K562 (cell line): Measurements from ENCODE around the gene AGFG2. TPM values are rescaled to one million over a fixed set of nuclear protein-coding genes. Genes with fewer than 3 reads are reported as not detected.

Experiments
- BRD9 ChIP-seq: fragments of 450-650 bp; IDR thresholded peaks from 2 replicates; pipeline ENCODE4 v1.6.1; 2018; ENCODE audit warnings: low read depth; ENCODE audit not compliant: partially characterized antibody
- CBFB ChIP-seq: sonication (generic); formaldehyde crosslinking; IDR thresholded peaks from 2 replicates; pipeline ENCODE4 v1.4.0; 2020; ENCODE audit warnings: mild to moderate bottlenecking, missing genetic modification reagents
- DNMT1 ChIP-seq: fragments of 450-650 bp; IDR thresholded peaks from 2 replicates; pipeline ENCODE4 v1.6.1; 2016; ENCODE audit warnings: antibody characterized with exemption, mild to moderate bottlenecking
- FOXK2 ChIP-seq, 2 experiments: fragments of 450-650 bp; IDR thresholded peaks in 1 of 2; conservative IDR thresholded peaks in 1 of 2; 2 replicates each; pipeline ENCODE4 v1.6.1; 2016; ENCODE audit warnings: low read depth in 2 of 2, mild to moderate bottlenecking in 1 of 2
- L3MBTL2 ChIP-seq: fragments of 450-650 bp; IDR thresholded peaks from 2 replicates; pipeline ENCODE4 v1.6.1; 2016; ENCODE audit warnings: mild to moderate bottlenecking, moderate library complexity
- PHB ChIP-seq: fragments of 250-450 bp; sonication (Bioruptor Pico); IDR thresholded peaks from 2 replicates; pipeline ENCODE4 v1.5.0; 2021
- POLR2AphosphoS5 ChIP-seq: IDR thresholded peaks from 2 replicates; pipeline ENCODE4 v1.6.1; 2011; ENCODE audit warnings: mild to moderate bottlenecking, low read depth, low read length, moderate library complexity; ENCODE audit not compliant: control insufficient read depth, insufficient read depth
- RB1 ChIP-seq: fragments of 450-650 bp; IDR thresholded peaks from 2 replicates; pipeline ENCODE4 v1.6.1; 2017; ENCODE audit warnings: low read depth, mild to moderate bottlenecking
- RCOR1 ChIP-seq, 2 experiments: IDR thresholded peaks; 2 replicates each; pipeline ENCODE4 v1.6.1; 2012; ENCODE audit warnings: low read depth in 2 of 2, low read length in 2 of 2, borderline replicate concordance in 1 of 2, improper control_type of control experiment in 1 of 2
- SIN3A ChIP-seq, 2 experiments: fragments of 150-350 bp in 1 of 2; IDR thresholded peaks; 2 replicates each; pipeline ENCODE4 v1.6.1; 2011 to 2016; ENCODE audit warnings: borderline replicate concordance in 2 of 2, low read depth in 2 of 2, low read length in 2 of 2, mild to moderate bottlenecking in 2 of 2, moderate library complexity in 2 of 2; ENCODE audit not compliant: control insufficient read depth in 1 of 2
- U2AF2 ChIP-seq: fragments of 200-400 bp; formaldehyde crosslinking; optimal IDR thresholded peaks from 2 replicates; pipeline ENCODE3; 2017; ENCODE audit warnings: low read depth, mild to moderate bottlenecking, low read length
- ZNF197 ChIP-seq: fragments of 200-800 bp; sonication (Bioruptor generic); IDR thresholded peaks from 2 replicates; pipeline ENCODE4 v1.6.1; 2016; ENCODE audit warnings: low read depth, missing genetic modification characterization, missing compliant biosample characterization
- ZNF282 ChIP-seq: sonication (generic); formaldehyde crosslinking; IDR thresholded peaks from 2 replicates; pipeline ENCODE4 v1.8.1; 2023; ENCODE audit warnings: missing genetic modification reagents
- ZNF444 ChIP-seq: fragments of 250-450 bp; sonication (Bioruptor Pico); IDR thresholded peaks from 2 replicates; pipeline ENCODE4 v1.4.0; 2020; ENCODE audit warnings: mild to moderate bottlenecking, moderate library complexity
- ZNF764 ChIP-seq: fragments of 250-450 bp; sonication (Bioruptor Pico); IDR thresholded peaks from 2 replicates; pipeline ENCODE4 v1.4.0; 2020; ENCODE audit warnings: low read depth, mild to moderate bottlenecking, moderate library complexity
- polyA plus RNA-seq, 8 experiments: library from polyadenylated mRNA; depleted of rRNA in 4 of 8; stranded (reverse) in 5 of 8; unstranded in 3 of 8; fragments of >200 nt; fragmentation: Nextera tagmentation in 2 of 8; fragmentation: Illumina TruSeq in 1 of 8; extraction: Ambion mirVana in 2 of 8; extraction: Trizol in 1 of 8; gene quantifications; 2 replicates each; pipeline versions ENCODE4 v1.2.1 to v1.2.3, GENCODE V29; 2011 to 2014; ENCODE audit warnings: inconsistent platforms in 1 of 8, missing spikeins in 1 of 8
- total RNA-seq, 7 experiments: library from RNA; depleted of rRNA in 6 of 7; stranded (reverse); fragments of >200 nt in 6 of 7; fragmentation: Illumina TruSeq in 2 of 7; extraction: Trizol in 2 of 7; gene quantifications; 2 replicates each; pipeline versions ENCODE4 v1.2.1 to v1.2.3, GENCODE V29; 2011 to 2021; ENCODE audit warnings: low replicate concordance in 1 of 7
- TF ChIP-seq, protein P1 (sequence below): fragments of 250-450 bp; sonication (Bioruptor Pico); IDR thresholded peaks from 2 replicates; pipeline ENCODE4 v1.5.0; 2022; ENCODE audit warnings: mild to moderate bottlenecking
- TF ChIP-seq, protein P2 (sequence below): fragments of 450-650 bp; formaldehyde crosslinking; IDR thresholded peaks from 2 replicates; pipeline ENCODE4 v1.4.0; 2020; ENCODE audit warnings: mild to moderate bottlenecking, moderate library complexity
- TF ChIP-seq, protein P3 (sequence below): sonication (generic); formaldehyde crosslinking; IDR thresholded peaks from 2 replicates; pipeline ENCODE4 v1.8.1; 2023; ENCODE audit warnings: mild to moderate bottlenecking, missing genetic modification reagents
- TF ChIP-seq, protein P4 (sequence below), 3 experiments: IDR thresholded peaks in 2 of 3; conservative IDR thresholded peaks in 1 of 3; 2 replicates each; pipeline ENCODE4 v1.5.1; 2011 to 2012; ENCODE audit warnings: low read length in 3 of 3, mild to moderate bottlenecking in 3 of 3, control low read depth in 2 of 3, improper control_type of control experiment in 1 of 3, inconsistent platforms in 1 of 3, low read depth in 1 of 3, mixed read lengths in 1 of 3, moderate library complexity in 1 of 3; ENCODE audit not compliant: insufficient read depth in 2 of 3
- TF ChIP-seq, protein P5 (sequence below), 2 experiments: fragments of 250-450 bp in 1 of 2; fragments of 450-650 bp in 1 of 2; sonication (Bioruptor Pico) in 1 of 2; IDR thresholded peaks; 2 replicates each; pipeline versions ENCODE4 v1.6.1 to v1.8.0; 2016 to 2021; ENCODE audit warnings: mild to moderate bottlenecking in 2 of 2, moderate library complexity in 2 of 2, missing compliant biosample characterization in 1 of 2, missing genetic modification characterization in 1 of 2

The AGFG2 gene
- total and polyA plus RNA-seq, 9 of the 15 experiments (the other 6 are each of a cell fraction or from before 2014, with no cell fraction given): 0.31 to 23.1 (median 6.5) TPM

DNA sequence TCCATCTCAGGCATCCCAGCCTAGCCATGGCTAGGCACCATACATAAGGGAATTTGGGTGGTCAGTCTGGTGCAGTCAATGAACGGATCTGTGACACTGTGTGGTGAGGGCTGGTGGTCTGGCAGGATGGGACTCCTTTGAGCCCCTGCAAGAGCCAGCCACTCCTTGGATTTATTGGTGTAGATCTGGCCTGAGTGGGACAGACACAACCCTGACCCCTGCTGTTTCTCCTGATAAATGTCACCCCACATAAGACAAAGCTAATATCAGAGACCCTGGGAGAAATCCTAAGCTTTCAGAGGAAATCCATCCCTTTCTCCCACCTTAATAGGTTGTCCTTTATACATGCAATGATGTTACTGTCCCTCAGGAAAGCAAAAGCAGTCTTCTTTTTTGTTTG is 49.4 kb downstream of the AGFG2 start (continued):
- TF ChIP-seq, protein P1, sequence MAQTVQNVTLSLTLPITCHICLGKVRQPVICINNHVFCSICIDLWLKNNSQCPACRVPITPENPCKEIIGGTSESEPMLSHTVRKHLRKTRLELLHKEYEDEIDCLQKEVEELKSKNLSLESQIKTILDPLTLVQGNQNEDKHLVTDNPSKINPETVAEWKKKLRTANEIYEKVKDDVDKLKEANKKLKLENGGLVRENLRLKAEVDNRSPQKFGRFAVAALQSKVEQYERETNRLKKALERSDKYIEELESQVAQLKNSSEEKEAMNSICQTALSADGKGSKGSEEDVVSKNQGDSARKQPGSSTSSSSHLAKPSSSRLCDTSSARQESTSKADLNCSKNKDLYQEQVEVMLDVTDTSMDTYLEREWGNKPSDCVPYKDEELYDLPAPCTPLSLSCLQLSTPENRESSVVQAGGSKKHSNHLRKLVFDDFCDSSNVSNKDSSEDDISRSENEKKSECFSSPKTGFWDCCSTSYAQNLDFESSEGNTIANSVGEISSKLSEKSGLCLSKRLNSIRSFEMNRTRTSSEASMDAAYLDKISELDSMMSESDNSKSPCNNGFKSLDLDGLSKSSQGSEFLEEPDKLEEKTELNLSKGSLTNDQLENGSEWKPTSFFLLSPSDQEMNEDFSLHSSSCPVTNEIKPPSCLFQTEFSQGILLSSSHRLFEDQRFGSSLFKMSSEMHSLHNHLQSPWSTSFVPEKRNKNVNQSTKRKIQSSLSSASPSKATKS: no peak
- no peak for TF ChIP-seq DNMT1
- peak; percentile 93 for TF ChIP-seq ZNF764
- TF ChIP-seq RB1: no peak
- TF ChIP-seq, protein P2, sequence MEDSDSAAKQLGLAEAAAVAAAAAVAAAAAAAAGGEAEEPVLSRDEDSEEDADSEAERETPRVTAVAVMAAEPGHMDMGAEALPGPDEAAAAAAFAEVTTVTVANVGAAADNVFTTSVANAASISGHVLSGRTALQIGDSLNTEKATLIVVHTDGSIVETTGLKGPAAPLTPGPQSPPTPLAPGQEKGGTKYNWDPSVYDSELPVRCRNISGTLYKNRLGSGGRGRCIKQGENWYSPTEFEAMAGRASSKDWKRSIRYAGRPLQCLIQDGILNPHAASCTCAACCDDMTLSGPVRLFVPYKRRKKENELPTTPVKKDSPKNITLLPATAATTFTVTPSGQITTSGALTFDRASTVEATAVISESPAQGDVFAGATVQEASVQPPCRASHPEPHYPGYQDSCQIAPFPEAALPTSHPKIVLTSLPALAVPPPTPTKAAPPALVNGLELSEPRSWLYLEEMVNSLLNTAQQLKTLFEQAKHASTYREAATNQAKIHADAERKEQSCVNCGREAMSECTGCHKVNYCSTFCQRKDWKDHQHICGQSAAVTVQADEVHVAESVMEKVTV (CRISPR knock-in tag): 0 out of 2 replicates have a peak, but pooled peaks have one; percentile 17
- TF ChIP-seq, protein P3, sequence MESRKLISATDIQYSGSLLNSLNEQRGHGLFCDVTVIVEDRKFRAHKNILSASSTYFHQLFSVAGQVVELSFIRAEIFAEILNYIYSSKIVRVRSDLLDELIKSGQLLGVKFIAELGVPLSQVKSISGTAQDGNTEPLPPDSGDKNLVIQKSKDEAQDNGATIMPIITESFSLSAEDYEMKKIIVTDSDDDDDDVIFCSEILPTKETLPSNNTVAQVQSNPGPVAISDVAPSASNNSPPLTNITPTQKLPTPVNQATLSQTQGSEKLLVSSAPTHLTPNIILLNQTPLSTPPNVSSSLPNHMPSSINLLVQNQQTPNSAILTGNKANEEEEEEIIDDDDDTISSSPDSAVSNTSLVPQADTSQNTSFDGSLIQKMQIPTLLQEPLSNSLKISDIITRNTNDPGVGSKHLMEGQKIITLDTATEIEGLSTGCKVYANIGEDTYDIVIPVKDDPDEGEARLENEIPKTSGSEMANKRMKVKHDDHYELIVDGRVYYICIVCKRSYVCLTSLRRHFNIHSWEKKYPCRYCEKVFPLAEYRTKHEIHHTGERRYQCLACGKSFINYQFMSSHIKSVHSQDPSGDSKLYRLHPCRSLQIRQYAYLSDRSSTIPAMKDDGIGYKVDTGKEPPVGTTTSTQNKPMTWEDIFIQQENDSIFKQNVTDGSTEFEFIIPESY: no peak
- no peak for TF ChIP-seq U2AF2
- no peak for TF ChIP-seq L3MBTL2
- no peak for TF ChIP-seq BRD9
- TF ChIP-seq FOXK2 (conservative IDR thresholded peaks at IDR 0.05 in 1 of 2, IDR thresholded peaks at IDR 0.05 in 1 of 2; ENCODE audit: low read depth in 2 of 2): no peak
- TF ChIP-seq PHB (CRISPR knock-in tag): no peak
- TF ChIP-seq, protein P4, sequence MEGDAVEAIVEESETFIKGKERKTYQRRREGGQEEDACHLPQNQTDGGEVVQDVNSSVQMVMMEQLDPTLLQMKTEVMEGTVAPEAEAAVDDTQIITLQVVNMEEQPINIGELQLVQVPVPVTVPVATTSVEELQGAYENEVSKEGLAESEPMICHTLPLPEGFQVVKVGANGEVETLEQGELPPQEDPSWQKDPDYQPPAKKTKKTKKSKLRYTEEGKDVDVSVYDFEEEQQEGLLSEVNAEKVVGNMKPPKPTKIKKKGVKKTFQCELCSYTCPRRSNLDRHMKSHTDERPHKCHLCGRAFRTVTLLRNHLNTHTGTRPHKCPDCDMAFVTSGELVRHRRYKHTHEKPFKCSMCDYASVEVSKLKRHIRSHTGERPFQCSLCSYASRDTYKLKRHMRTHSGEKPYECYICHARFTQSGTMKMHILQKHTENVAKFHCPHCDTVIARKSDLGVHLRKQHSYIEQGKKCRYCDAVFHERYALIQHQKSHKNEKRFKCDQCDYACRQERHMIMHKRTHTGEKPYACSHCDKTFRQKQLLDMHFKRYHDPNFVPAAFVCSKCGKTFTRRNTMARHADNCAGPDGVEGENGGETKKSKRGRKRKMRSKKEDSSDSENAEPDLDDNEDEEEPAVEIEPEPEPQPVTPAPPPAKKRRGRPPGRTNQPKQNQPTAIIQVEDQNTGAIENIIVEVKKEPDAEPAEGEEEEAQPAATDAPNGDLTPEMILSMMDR (IDR thresholded peaks at IDR 0.05 in 2 of 3, conservative IDR thresholded peaks at IDR 0.05 in 1 of 3; ENCODE audit: insufficient read depth in 2 of 3, low read depth in 1 of 3, low read length in 3 of 3): peak; percentile 67 to 78 (median 68)
- TF ChIP-seq POLR2AphosphoS5: no peak
- TF ChIP-seq ZNF197 (CRISPR knock-in tag): no peak
- no peak for TF ChIP-seq ZNF282 (CRISPR knock-in tag)
- TF ChIP-seq ZNF444 (CRISPR knock-in tag): no peak
- TF ChIP-seq, protein P5, sequence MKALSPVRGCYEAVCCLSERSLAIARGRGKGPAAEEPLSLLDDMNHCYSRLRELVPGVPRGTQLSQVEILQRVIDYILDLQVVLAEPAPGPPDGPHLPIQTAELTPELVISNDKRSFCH (CRISPR knock-in tag; IDR thresholded peaks at IDR 0.05): no peak
- TF ChIP-seq, protein P5 (tag; IDR thresholded peaks at IDR 0.05): no peak
- TF ChIP-seq RCOR1 (IDR thresholded peaks at IDR 0.05; ENCODE audit: borderline replicate concordance in 1 of 2, low read depth in 2 of 2, low read length in 2 of 2): 0 out of 4 replicates have a peak, but pooled peaks of 1 of the 2 experiments have one; percentile 16
- no peak for TF ChIP-seq SIN3A (IDR thresholded peaks at IDR 0.05; ENCODE audit: borderline replicate concordance in 2 of 2, control insufficient read depth in 1 of 2, low read depth in 2 of 2, low read length in 2 of 2)
- TF ChIP-seq CBFB: no peak
